GM23338 (cell line): ENCODE results near the gene CDKN1C. TPM values are rescaled to one million over a fixed set of nuclear protein-coding genes. Genes with fewer than 3 reads are reported as not detected.

Experiments
- ATAC-seq: fragments of 200-7000 bp; cut with Tn5 transposase; 3 replicates; pipeline ENCODE4 v1.9.1; 2020
- DNase-seq: peaks from one replicate; pipeline ENCODE4 v3.0.0-alpha.2; 2015; ENCODE audit warnings: low spot score
- H2AFZ ChIP-seq: fragments of 200-600 bp; sonication (generic); 2 replicates; pipeline ENCODE4 v1.8.0; 2016; ENCODE audit warnings: antibody characterized with exemption, mild to moderate bottlenecking, moderate library complexity
- H3F3A ChIP-seq: fragments of 200-600 bp; sonication (generic); replicated peaks from 2 replicates; pipeline ENCODE4 v1.8.0; 2017; ENCODE audit warnings: antibody characterized with exemption, mixed run types, low read depth
- H3K27ac ChIP-seq: fragments of 200-600 bp; sonication (generic); 2 replicates; pipeline ENCODE4 v1.6.1; 2016; ENCODE audit warnings: low read depth
- H3K27me3 ChIP-seq: fragments of 200-600 bp; sonication (generic); 2 replicates; pipeline ENCODE4 v1.8.0; 2016; ENCODE audit warnings: mild to moderate bottlenecking, mixed run types, moderate library complexity; ENCODE audit not compliant: insufficient read depth
- H3K36me3 ChIP-seq: fragments of 200-600 bp; sonication (generic); 2 replicates; pipeline ENCODE4 v1.8.0; 2016; ENCODE audit warnings: mild to moderate bottlenecking; ENCODE audit not compliant: insufficient read depth
- H3K4me1 ChIP-seq: fragments of 200-600 bp; sonication (generic); 2 replicates; pipeline ENCODE4 v1.8.0; 2016; ENCODE audit warnings: mild to moderate bottlenecking, moderate library complexity; ENCODE audit not compliant: insufficient read depth
- H3K4me2 ChIP-seq: fragments of 200-600 bp; sonication (generic); 2 replicates; pipeline ENCODE4 v1.7.1; 2017; ENCODE audit warnings: mixed run types
- H3K4me3 ChIP-seq: fragments of 200-600 bp; sonication (generic); 2 replicates; pipeline ENCODE4 v1.6.1; 2016; ENCODE audit warnings: mixed run types
- H3K79me2 ChIP-seq: fragments of 200-600 bp; sonication (generic); replicated peaks from 2 replicates; pipeline ENCODE4 v1.8.0; 2017; ENCODE audit warnings: mild to moderate bottlenecking; ENCODE audit not compliant: insufficient read depth
- H3K9me2 ChIP-seq: fragments of 200-600 bp; sonication (generic); 2 replicates; pipeline ENCODE4 v1.8.0; 2017; ENCODE audit not compliant: insufficient read depth
- H4K20me1 ChIP-seq: fragments of 200-600 bp; sonication (generic); replicated peaks from 2 replicates; pipeline ENCODE4 v1.8.0; 2017; ENCODE audit warnings: mild to moderate bottlenecking; ENCODE audit not compliant: insufficient read depth
- H3K27ac Mint-ChIP-seq: 2 replicates; pipeline ENCODE4 v1.8.0; 2020; ENCODE audit warnings: inconsistent platforms, mild to moderate bottlenecking, moderate library complexity, mixed read lengths
- H3K27me3 Mint-ChIP-seq: 3 replicates; pipeline ENCODE4 v1.8.0; 2022; ENCODE audit warnings: low read depth, mild to moderate bottlenecking, moderate library complexity, mixed read lengths, inconsistent platforms; ENCODE audit not compliant: insufficient read depth, poor library complexity
- H3K36me3 Mint-ChIP-seq: 3 replicates; pipeline ENCODE4 v1.8.0; 2021; ENCODE audit warnings: low read depth, mild to moderate bottlenecking, inconsistent platforms, moderate library complexity, mixed read lengths
- H3K4me1 Mint-ChIP-seq: 3 replicates; pipeline ENCODE4 v1.8.0; 2020; ENCODE audit warnings: mild to moderate bottlenecking, inconsistent platforms, mixed read lengths
- H3K4me3 Mint-ChIP-seq: 3 replicates; pipeline ENCODE4 v1.8.0; 2021; ENCODE audit warnings: moderate library complexity, mild to moderate bottlenecking, inconsistent platforms, mixed read lengths
- H3K9me3 Mint-ChIP-seq: 3 replicates; pipeline ENCODE4 v1.8.0; 2020; ENCODE audit warnings: moderate library complexity, mild to moderate bottlenecking, inconsistent platforms, mixed read lengths
- CREB1 ChIP-seq: fragments of 250-450 bp; sonication (Bioruptor Pico); IDR thresholded peaks from 2 replicates; pipeline ENCODE4 v1.5.0; 2020; ENCODE audit warnings: low read depth, mild to moderate bottlenecking, moderate library complexity
- EZH2 ChIP-seq: fragments of 200-600 bp; sonication (generic); IDR thresholded peaks from one replicate; pipeline ENCODE4 v1.8.0; 2017; ENCODE audit warnings: antibody characterized with exemption, mild to moderate bottlenecking, low read depth; ENCODE audit not compliant: unreplicated experiment
- EZH2phosphoT487 ChIP-seq: fragments of 200-600 bp; sonication (generic); IDR thresholded peaks from one replicate; pipeline ENCODE4 v1.8.1; 2018; ENCODE audit warnings: antibody characterized with exemption; ENCODE audit not compliant: unreplicated experiment
- JUNB ChIP-seq: IDR thresholded peaks from one replicate; pipeline ENCODE4 v1.6.1; 2016; ENCODE audit warnings: antibody characterized with exemption; ENCODE audit not compliant: unreplicated experiment
- POLR2AphosphoS5 ChIP-seq: IDR thresholded peaks from 2 replicates; pipeline ENCODE4 v1.6.1; 2016; ENCODE audit warnings: antibody characterized with exemption, low read depth
- STAT1 ChIP-seq: IDR thresholded peaks from one replicate; pipeline ENCODE4 v1.6.1; 2016; ENCODE audit warnings: antibody characterized with exemption; ENCODE audit not compliant: unreplicated experiment
- ZNF331 ChIP-seq: fragments of 250-450 bp; sonication (Bioruptor Pico); IDR thresholded peaks from 2 replicates; pipeline ENCODE4 v1.5.0; 2020; ENCODE audit warnings: low read depth, mild to moderate bottlenecking, moderate library complexity
- polyA plus RNA-seq: library from polyadenylated mRNA; unstranded; fragments of >200 nt; fragmentation: Nextera tagmentation; extraction: Ambion mirVana; gene quantifications from 2 replicates; pipeline ENCODE4 v1.2.1, GENCODE V29; 2016
- total RNA-seq: library from RNA; depleted of rRNA; stranded (reverse); fragments of >200 nt; shearing (Covaris generic); gene quantifications from 2 replicates; pipeline ENCODE4 v1.2.3, GENCODE V29; 2014
- TF ChIP-seq, protein P1 (sequence below): IDR thresholded peaks from one replicate; pipeline ENCODE4 v1.6.1; 2018; ENCODE audit warnings: antibody characterized with exemption; ENCODE audit not compliant: unreplicated experiment
- TF ChIP-seq, protein P2 (sequence below), 2 experiments: fragments of 200-600 bp in 1 of 2; sonication (generic) in 1 of 2; conservative IDR thresholded peaks; 2 replicates each; pipeline versions ENCODE4 v1.5.1 to v1.6.1; 2016 to 2017; ENCODE audit warnings: antibody characterized with exemption in 2 of 2, low read depth in 2 of 2, mild to moderate bottlenecking in 2 of 2, moderate library complexity in 1 of 2
- TF ChIP-seq, protein P3 (sequence below): fragments of 250-450 bp; sonication (Bioruptor Pico); IDR thresholded peaks from 2 replicates; pipeline ENCODE4 v1.5.0; 2020; ENCODE audit warnings: mild to moderate bottlenecking, moderate library complexity

CDKN1C gene
- total and polyA plus RNA-seq, 2 experiments from 2014 or later, result 19.3 to 23.5 TPM

DNA sequence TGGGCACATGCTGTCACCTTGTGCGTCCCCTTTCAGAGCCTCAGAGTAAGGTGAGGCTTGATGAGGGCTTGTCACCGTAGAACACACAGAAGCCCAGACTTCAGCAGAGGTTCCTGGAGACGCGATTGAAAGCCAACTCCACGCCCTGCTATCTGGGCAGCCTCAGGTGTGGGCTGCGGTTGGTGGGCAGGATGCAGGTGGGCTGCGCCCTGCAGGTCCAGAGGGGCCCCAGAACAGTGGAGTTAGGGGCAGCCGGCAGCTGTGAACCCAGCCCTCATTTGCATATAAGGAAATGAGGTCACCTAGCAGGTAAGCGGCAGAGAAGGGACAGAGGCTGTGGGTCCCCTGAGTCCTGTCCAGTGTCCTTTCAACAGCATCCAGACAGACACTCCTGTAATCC, 28.2 kb upstream of the CDKN1C start (continued):
- TF ChIP-seq, protein P1, sequence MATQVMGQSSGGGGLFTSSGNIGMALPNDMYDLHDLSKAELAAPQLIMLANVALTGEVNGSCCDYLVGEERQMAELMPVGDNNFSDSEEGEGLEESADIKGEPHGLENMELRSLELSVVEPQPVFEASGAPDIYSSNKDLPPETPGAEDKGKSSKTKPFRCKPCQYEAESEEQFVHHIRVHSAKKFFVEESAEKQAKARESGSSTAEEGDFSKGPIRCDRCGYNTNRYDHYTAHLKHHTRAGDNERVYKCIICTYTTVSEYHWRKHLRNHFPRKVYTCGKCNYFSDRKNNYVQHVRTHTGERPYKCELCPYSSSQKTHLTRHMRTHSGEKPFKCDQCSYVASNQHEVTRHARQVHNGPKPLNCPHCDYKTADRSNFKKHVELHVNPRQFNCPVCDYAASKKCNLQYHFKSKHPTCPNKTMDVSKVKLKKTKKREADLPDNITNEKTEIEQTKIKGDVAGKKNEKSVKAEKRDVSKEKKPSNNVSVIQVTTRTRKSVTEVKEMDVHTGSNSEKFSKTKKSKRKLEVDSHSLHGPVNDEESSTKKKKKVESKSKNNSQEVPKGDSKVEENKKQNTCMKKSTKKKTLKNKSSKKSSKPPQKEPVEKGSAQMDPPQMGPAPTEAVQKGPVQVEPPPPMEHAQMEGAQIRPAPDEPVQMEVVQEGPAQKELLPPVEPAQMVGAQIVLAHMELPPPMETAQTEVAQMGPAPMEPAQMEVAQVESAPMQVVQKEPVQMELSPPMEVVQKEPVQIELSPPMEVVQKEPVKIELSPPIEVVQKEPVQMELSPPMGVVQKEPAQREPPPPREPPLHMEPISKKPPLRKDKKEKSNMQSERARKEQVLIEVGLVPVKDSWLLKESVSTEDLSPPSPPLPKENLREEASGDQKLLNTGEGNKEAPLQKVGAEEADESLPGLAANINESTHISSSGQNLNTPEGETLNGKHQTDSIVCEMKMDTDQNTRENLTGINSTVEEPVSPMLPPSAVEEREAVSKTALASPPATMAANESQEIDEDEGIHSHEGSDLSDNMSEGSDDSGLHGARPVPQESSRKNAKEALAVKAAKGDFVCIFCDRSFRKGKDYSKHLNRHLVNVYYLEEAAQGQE, result no peak
- no peak for TF ChIP-seq POLR2AphosphoS5
- TF ChIP-seq, protein P2, sequence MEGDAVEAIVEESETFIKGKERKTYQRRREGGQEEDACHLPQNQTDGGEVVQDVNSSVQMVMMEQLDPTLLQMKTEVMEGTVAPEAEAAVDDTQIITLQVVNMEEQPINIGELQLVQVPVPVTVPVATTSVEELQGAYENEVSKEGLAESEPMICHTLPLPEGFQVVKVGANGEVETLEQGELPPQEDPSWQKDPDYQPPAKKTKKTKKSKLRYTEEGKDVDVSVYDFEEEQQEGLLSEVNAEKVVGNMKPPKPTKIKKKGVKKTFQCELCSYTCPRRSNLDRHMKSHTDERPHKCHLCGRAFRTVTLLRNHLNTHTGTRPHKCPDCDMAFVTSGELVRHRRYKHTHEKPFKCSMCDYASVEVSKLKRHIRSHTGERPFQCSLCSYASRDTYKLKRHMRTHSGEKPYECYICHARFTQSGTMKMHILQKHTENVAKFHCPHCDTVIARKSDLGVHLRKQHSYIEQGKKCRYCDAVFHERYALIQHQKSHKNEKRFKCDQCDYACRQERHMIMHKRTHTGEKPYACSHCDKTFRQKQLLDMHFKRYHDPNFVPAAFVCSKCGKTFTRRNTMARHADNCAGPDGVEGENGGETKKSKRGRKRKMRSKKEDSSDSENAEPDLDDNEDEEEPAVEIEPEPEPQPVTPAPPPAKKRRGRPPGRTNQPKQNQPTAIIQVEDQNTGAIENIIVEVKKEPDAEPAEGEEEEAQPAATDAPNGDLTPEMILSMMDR (conservative IDR thresholded peaks at IDR 0.05; ENCODE audit: low read depth in 2 of 2), result no peak
- no peak for TF ChIP-seq EZH2phosphoT487

DNA sequence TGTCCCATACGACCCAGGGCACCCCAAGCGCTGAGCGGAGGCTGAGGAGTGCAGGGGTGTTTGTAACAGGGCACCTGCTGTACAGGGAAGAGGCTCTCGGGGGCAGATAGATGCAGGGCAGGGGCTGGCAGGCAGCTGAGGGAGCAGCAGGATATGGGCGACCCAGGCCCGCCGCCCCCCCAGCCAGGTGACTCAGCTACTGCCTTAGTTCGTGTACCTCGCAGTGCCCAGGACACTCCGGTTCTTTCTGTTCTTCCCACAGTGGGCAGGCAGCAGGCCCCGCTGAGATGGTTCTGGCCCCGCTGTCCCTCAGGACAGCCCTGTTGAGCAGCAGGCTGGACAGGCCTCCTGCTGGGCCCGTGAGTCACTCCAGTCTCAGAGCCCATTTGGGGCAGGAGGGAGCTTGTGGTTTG, 27.4 kb upstream of the CDKN1C start:
- Histone ChIP-seq H3K4me3 (no peak overlapping the region), H3K79me2 (no peaks in the 10 kb centered on the region), H4K20me1 (no peaks in the 10 kb centered on the region), H3F3A (0 out of 2 replicates have a peak, but pooled peaks cover 3% of the 10 kb centered on the region), H3K4me1 (no peaks in the 10 kb centered on the region), H2AFZ (no peak overlapping the region), H3K27me3 (no peaks in the 10 kb centered on the region), H3K27ac (no peak overlapping the region), H3K4me2 (no peak overlapping the region), H3K9me2 (no peaks in the 10 kb centered on the region), H3K36me3 (no peaks in the 10 kb centered on the region)
- H3K9me3 Mint-ChIP-seq, result no peaks in the 10 kb centered on the region
- ATAC-seq (no peak; the same call in 2 of the 3 replicates), DNase-seq (no peak)
- peaks cover 17% of the 10 kb centered on the region for H3K4me1 Mint-ChIP-seq
- H3K27me3 Mint-ChIP-seq, result peaks cover 13% of the 10 kb centered on the region
- H3K36me3 Mint-ChIP-seq, result no peaks in the 10 kb centered on the region
- H3K27ac Mint-ChIP-seq, result no peak overlapping the region
- H3K4me3 Mint-ChIP-seq, result no peak overlapping the region
- TF ChIP-seq POLR2AphosphoS5 (no peak), EZH2phosphoT487 (no peak), JUNB (no peak), CREB1 (CRISPR knock-in tag) (no peak), STAT1 (no peak), ZNF331 (CRISPR knock-in tag) (no peak), EZH2 (no peak)
- TF ChIP-seq, protein P1, result no peak
- TF ChIP-seq, protein P3, sequence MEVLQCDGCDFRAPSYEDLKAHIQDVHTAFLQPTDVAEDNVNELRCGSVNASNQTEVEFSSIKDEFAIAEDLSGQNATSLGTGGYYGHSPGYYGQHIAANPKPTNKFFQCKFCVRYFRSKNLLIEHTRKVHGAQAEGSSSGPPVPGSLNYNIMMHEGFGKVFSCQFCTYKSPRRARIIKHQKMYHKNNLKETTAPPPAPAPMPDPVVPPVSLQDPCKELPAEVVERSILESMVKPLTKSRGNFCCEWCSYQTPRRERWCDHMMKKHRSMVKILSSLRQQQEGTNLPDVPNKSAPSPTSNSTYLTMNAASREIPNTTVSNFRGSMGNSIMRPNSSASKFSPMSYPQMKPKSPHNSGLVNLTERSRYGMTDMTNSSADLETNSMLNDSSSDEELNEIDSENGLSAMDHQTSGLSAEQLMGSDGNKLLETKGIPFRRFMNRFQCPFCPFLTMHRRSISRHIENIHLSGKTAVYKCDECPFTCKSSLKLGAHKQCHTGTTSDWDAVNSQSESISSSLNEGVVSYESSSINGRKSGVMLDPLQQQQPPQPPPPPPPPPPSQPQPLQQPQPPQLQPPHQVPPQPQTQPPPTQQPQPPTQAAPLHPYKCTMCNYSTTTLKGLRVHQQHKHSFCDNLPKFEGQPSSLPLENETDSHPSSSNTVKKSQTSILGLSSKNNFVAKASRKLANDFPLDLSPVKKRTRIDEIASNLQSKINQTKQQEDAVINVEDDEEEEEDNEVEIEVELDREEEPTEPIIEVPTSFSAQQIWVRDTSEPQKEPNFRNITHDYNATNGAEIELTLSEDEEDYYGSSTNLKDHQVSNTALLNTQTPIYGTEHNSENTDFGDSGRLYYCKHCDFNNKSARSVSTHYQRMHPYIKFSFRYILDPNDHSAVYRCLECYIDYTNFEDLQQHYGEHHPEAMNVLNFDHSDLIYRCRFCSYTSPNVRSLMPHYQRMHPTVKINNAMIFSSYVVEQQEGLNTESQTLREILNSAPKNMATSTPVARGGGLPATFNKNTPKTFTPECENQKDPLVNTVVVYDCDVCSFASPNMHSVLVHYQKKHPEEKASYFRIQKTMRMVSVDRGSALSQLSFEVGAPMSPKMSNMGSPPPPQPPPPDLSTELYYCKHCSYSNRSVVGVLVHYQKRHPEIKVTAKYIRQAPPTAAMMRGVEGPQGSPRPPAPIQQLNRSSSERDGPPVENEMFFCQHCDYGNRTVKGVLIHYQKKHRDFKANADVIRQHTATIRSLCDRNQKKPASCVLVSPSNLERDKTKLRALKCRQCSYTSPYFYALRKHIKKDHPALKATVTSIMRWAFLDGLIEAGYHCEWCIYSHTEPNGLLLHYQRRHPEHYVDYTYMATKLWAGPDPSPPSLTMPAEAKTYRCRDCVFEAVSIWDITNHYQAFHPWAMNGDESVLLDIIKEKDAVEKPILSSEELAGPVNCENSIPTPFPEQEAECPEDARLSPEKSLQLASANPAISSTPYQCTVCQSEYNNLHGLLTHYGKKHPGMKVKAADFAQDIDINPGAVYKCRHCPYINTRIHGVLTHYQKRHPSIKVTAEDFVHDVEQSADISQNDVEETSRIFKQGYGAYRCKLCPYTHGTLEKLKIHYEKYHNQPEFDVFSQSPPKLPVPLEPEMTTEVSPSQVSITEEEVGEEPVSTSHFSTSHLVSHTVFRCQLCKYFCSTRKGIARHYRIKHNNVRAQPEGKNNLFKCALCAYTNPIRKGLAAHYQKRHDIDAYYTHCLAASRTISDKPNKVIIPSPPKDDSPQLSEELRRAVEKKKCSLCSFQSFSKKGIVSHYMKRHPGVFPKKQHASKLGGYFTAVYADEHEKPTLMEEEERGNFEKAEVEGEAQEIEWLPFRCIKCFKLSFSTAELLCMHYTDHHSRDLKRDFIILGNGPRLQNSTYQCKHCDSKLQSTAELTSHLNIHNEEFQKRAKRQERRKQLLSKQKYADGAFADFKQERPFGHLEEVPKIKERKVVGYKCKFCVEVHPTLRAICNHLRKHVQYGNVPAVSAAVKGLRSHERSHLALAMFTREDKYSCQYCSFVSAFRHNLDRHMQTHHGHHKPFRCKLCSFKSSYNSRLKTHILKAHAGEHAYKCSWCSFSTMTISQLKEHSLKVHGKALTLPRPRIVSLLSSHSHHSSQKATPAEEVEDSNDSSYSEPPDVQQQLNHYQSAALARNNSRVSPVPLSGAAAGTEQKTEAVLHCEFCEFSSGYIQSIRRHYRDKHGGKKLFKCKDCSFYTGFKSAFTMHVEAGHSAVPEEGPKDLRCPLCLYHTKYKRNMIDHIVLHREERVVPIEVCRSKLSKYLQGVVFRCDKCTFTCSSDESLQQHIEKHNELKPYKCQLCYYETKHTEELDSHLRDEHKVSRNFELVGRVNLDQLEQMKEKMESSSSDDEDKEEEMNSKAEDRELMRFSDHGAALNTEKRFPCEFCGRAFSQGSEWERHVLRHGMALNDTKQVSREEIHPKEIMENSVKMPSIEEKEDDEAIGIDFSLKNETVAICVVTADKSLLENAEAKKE (CRISPR knock-in tag), result no peak
